H9 (cell line): ENCODE results near the gene PLA2R1. TPM values are rescaled to one million over a fixed set of nuclear protein-coding genes. Genes with fewer than 3 reads are reported as not detected.

Source experiments
- DNase-seq: peaks from one replicate; pipeline ENCODE4 v3.0.0-alpha.2; 2017
- H2AFZ ChIP-seq: one replicate; pipeline ENCODE4 v1.6.1; 2013; ENCODE audit warnings: mild to moderate bottlenecking, low read length, control low read depth, moderate library complexity
- H2AK5ac ChIP-seq: 2 replicates; pipeline ENCODE4 v1.6.1; 2013; ENCODE audit warnings: low read length, control low read depth, mixed read lengths; ENCODE audit not compliant: insufficient read length
- H2BK120ac ChIP-seq: one replicate; pipeline ENCODE4 v1.6.1; 2013; ENCODE audit warnings: low read depth, mild to moderate bottlenecking, low read length, control low read depth, inconsistent platforms; ENCODE audit not compliant: poor library complexity, severe bottlenecking
- H2BK12ac ChIP-seq: 2 replicates; pipeline ENCODE4 v1.6.1; 2013; ENCODE audit warnings: low read length, control low read depth, mixed read lengths, low read depth; ENCODE audit not compliant: insufficient read length
- H2BK15ac ChIP-seq: 2 replicates; pipeline ENCODE4 v1.6.1; 2013; ENCODE audit warnings: low read depth, low read length, control low read depth
- H2BK20ac ChIP-seq: one replicate; pipeline ENCODE4 v1.6.1; 2013; ENCODE audit warnings: low read depth, mild to moderate bottlenecking, low read length, control low read depth, inconsistent platforms; ENCODE audit not compliant: poor library complexity, severe bottlenecking
- H2BK5ac ChIP-seq: 2 replicates; pipeline ENCODE4 v1.6.1; 2013; ENCODE audit warnings: low read length, control low read depth, mixed read lengths; ENCODE audit not compliant: insufficient read length
- H3K14ac ChIP-seq: 2 replicates; pipeline ENCODE4 v1.6.1; 2013; ENCODE audit warnings: low read length, control low read depth; ENCODE audit not compliant: insufficient read depth
- H3K18ac ChIP-seq: 2 replicates; pipeline ENCODE4 v1.6.1; 2013; ENCODE audit warnings: low read depth, mild to moderate bottlenecking, mixed read lengths, low read length, control low read depth; ENCODE audit not compliant: insufficient read length
- H3K23ac ChIP-seq: 2 replicates; pipeline ENCODE4 v1.6.1; 2013; ENCODE audit warnings: low read length, control low read depth, mixed read lengths, low read depth; ENCODE audit not compliant: insufficient read length
- H3K23me2 ChIP-seq: 2 replicates; pipeline ENCODE4 v1.6.1; 2013; ENCODE audit warnings: low read depth, mild to moderate bottlenecking, mixed read lengths, low read length, control low read depth; ENCODE audit not compliant: insufficient read length, poor library complexity, severe bottlenecking
- H3K27ac ChIP-seq: 2 replicates; pipeline ENCODE4 v1.5.1; 2013; ENCODE audit warnings: low read length, control low read depth, mixed read lengths, low read depth; ENCODE audit not compliant: insufficient read length
- H3K27me3 ChIP-seq: 2 replicates; pipeline ENCODE4 v1.6.1; 2013; ENCODE audit warnings: low read length, control low read depth, inconsistent platforms; ENCODE audit not compliant: insufficient read depth
- H3K4ac ChIP-seq: 2 replicates; pipeline ENCODE4 v1.6.1; 2013; ENCODE audit warnings: low read depth, mild to moderate bottlenecking, control low read depth, inconsistent platforms, low read length, moderate library complexity
- H3K4me1 ChIP-seq: 2 replicates; pipeline ENCODE4 v1.6.1; 2013; ENCODE audit warnings: low read length, control low read depth, inconsistent platforms; ENCODE audit not compliant: insufficient read depth
- H3K4me2 ChIP-seq: 2 replicates; pipeline ENCODE4 v1.6.1; 2013; ENCODE audit warnings: low read length, control low read depth, mixed read lengths; ENCODE audit not compliant: insufficient read length, insufficient read depth
- H3K56ac ChIP-seq: 2 replicates; pipeline ENCODE4 v1.6.1; 2013; ENCODE audit warnings: low read depth, mild to moderate bottlenecking, mixed read lengths, low read length, control low read depth; ENCODE audit not compliant: insufficient read length
- H3K79me1 ChIP-seq: 2 replicates; pipeline ENCODE4 v1.6.1; 2013; ENCODE audit warnings: low read depth, mild to moderate bottlenecking, moderate library complexity, low read length, control low read depth, inconsistent platforms; ENCODE audit not compliant: insufficient read depth, poor library complexity, severe bottlenecking
- H3K79me2 ChIP-seq: 2 replicates; pipeline ENCODE4 v1.6.1; 2013; ENCODE audit warnings: low read length, control low read depth, inconsistent platforms; ENCODE audit not compliant: insufficient read depth
- H3K9ac ChIP-seq: 2 replicates; pipeline ENCODE4 v1.6.1; 2013; ENCODE audit warnings: low read length, control low read depth, mixed read lengths; ENCODE audit not compliant: insufficient read length; ENCODE audit errors: extremely low read depth
- H3K9me3 ChIP-seq: one replicate; pipeline ENCODE4 v1.6.1; 2013; ENCODE audit warnings: low read depth, low read length, inconsistent platforms; ENCODE audit not compliant: control insufficient read depth
- H3T11ph ChIP-seq: one replicate; pipeline ENCODE4 v1.6.1; 2013; ENCODE audit warnings: mild to moderate bottlenecking, low read length, control low read depth, inconsistent platforms
- H4K20me1 ChIP-seq: one replicate; pipeline ENCODE4 v1.6.1; 2013; ENCODE audit not compliant: control insufficient read depth, insufficient read length, insufficient read depth
- H4K5ac ChIP-seq: 2 replicates; pipeline ENCODE4 v1.6.1; 2013; ENCODE audit warnings: low read depth, mild to moderate bottlenecking, mixed read lengths, low read length, control low read depth; ENCODE audit not compliant: insufficient read length
- H4K8ac ChIP-seq: replicated peaks from 2 replicates; pipeline ENCODE4 v1.6.1; 2013; ENCODE audit warnings: low read length, control low read depth, mixed read lengths, low read depth; ENCODE audit not compliant: insufficient read length
- H4K91ac ChIP-seq: 2 replicates; pipeline ENCODE4 v1.6.1; 2013; ENCODE audit warnings: low read depth, mild to moderate bottlenecking, moderate library complexity, mixed read lengths, low read length, control low read depth; ENCODE audit not compliant: insufficient read length
- H3K27ac Mint-ChIP-seq, 3 experiments: 2 replicates in 2 of 3; 3 replicates in 1 of 3; pipeline ENCODE4 v1.8.0; 2020 to 2021; ENCODE audit warnings: mixed read lengths in 3 of 3, mild to moderate bottlenecking in 1 of 3, moderate library complexity in 1 of 3
- H3K27me3 Mint-ChIP-seq: 2 replicates; pipeline ENCODE4 v1.8.0; 2021; ENCODE audit warnings: low read depth, mild to moderate bottlenecking, moderate library complexity, mixed read lengths
- H3K36me3 Mint-ChIP-seq, 3 experiments: 2 replicates in 2 of 3; 3 replicates in 1 of 3; pipeline ENCODE4 v1.8.0; 2020 to 2021; ENCODE audit warnings: low read depth in 3 of 3, mixed read lengths in 3 of 3; ENCODE audit not compliant: insufficient read depth in 1 of 3
- H3K4me1 Mint-ChIP-seq, 2 experiments: 2 replicates each; pipeline ENCODE4 v1.8.0; 2020; ENCODE audit warnings: mixed read lengths in 2 of 2
- H3K4me3 Mint-ChIP-seq, 2 experiments: 2 replicates in 1 of 2; 3 replicates in 1 of 2; pipeline ENCODE4 v1.8.0; 2020 to 2021; ENCODE audit warnings: mild to moderate bottlenecking in 2 of 2, mixed read lengths in 2 of 2, moderate library complexity in 1 of 2
- H3K9me3 Mint-ChIP-seq, 2 experiments: 2 replicates in 1 of 2; 3 replicates in 1 of 2; pipeline ENCODE4 v1.8.0; 2020; ENCODE audit warnings: mild to moderate bottlenecking in 2 of 2, mixed read lengths in 2 of 2, moderate library complexity in 1 of 2
- CTCF ChIP-seq: fragments of 200-600 bp; sonication (generic); conservative IDR thresholded peaks from 3 replicates; pipeline ENCODE4 v1.8.0; 2021; ENCODE audit warnings: antibody characterized with exemption, mild to moderate bottlenecking
- WGBS: extraction: QIAGEN DNeasy Blood & Tissue Kit; methylation state at CpG from one replicate; pipeline ENCODE4 v1.1.7; 2013; ENCODE audit warnings: missing lambda C conversion rate, low lambda C conversion rate, mixed read lengths; ENCODE audit not compliant: insufficient read length; ENCODE audit errors: extremely low coverage; 5-methylcytosine and 5-hydroxymethylcytosine counted together
- total RNA-seq: library from RNA; stranded (reverse); gene quantifications from 2 replicates; pipeline ENCODE4 v1.2.1, GENCODE V29; 2021

PLA2R1 gene
- total RNA-seq, 1 experiment from 2014 or later: 0.83 TPM

GRCh38 chr2:160022162-160022561 lies 40.3 kb downstream of the PLA2R1 start:
- no peak overlapping the region for H2BK5ac ChIP-seq
- no peak overlapping the region for H3K4me3 Mint-ChIP-seq
- no peaks in the 10 kb centered on the region; the same call in 1 of the 2 replicates for H3K27me3 Mint-ChIP-seq
- no peaks in the 10 kb centered on the region for H3K4me1 ChIP-seq
- no peak overlapping the region for H3K56ac ChIP-seq
- H4K20me1 ChIP-seq: no peaks in the 10 kb centered on the region
- H3K27ac Mint-ChIP-seq: no peak overlapping the region
- H3K27me3 ChIP-seq: no peaks in the 10 kb centered on the region
- no peaks in the 10 kb centered on the region for H3K4me1 Mint-ChIP-seq
- no peak overlapping the region for H4K8ac ChIP-seq
- H3K23ac ChIP-seq: no peak overlapping the region
- no peak overlapping the region for H2BK12ac ChIP-seq
- H3K9ac ChIP-seq: no peak overlapping the region
- no peak overlapping the region for H2AFZ ChIP-seq
- no peak for DNase-seq
- H3K23me2 ChIP-seq: no peaks in the 10 kb centered on the region
- no peaks in the 10 kb centered on the region for H3K9me3 ChIP-seq
- no peak overlapping the region for H3K14ac ChIP-seq
- no peak overlapping the region for H3K18ac ChIP-seq
- H3K9me3 Mint-ChIP-seq: peaks cover 5 to 9% of the 10 kb centered on the region in 2 experiments; a peak in 4 of 5 replicates
- H3K79me2 ChIP-seq: no peaks in the 10 kb centered on the region
- no CpG with 5 or more reads among the region's 1 CpG for WGBS
- no peaks in the 10 kb centered on the region for H3K79me1 ChIP-seq
- no peak overlapping the region for H3T11ph ChIP-seq
- H2BK15ac ChIP-seq: no peak overlapping the region
- H2BK20ac ChIP-seq: no peak overlapping the region
- no peak overlapping the region for H4K5ac ChIP-seq
- H3K36me3 Mint-ChIP-seq: peaks cover 0 to 14% (median 4%) of the 10 kb centered on the region in 3 experiments; a peak in 4 of 7 replicates
- no peak overlapping the region for H4K91ac ChIP-seq
- peak; percentile 73 for TF ChIP-seq CTCF
- H3K27ac ChIP-seq: no peak overlapping the region
- H2AK5ac ChIP-seq: no peak overlapping the region
- no peak overlapping the region for H2BK120ac ChIP-seq
- H3K4ac ChIP-seq: no peak overlapping the region
- H3K4me2 ChIP-seq: no peak overlapping the region
